ENCODE measurements around the gene SHCBP1L. TPM values are rescaled to one million over a fixed set of nuclear protein-coding genes. Genes with fewer than 3 reads are reported as not detected.

The SHCBP1L gene
- total RNA-seq, 4 donors from 2014 or later: 0.22 TPM; not detected in 3

GRCh38 chr1:182867861-182868260, 85.1 kb downstream of the SHCBP1L start:
- no peak for TF ChIP-seq CTCF (IDR thresholded peaks at IDR 0.05; ENCODE audit: low read depth)

DNA sequence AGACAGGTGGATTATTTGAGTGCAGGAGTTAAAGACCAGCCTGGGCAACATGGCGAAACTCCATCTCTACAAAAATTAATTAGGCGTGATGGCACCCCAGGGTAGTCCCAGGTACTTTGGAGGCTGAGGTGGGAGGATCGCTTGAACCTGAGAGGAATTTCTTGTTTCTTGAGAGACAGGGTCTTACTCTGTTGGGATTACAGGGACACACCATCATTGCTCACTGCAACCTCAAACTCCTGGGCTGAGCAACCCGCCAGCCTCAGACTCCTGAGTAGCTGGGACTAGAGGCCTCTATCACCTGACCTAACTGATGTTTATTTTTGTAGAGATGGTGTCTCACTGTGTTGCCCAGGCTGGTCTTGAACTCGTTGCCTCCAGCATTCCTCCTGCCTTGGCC, 89.0 kb downstream of the SHCBP1L start:
- no peak for TF ChIP-seq CTCF (IDR thresholded peaks at IDR 0.05; ENCODE audit: low read depth)

GRCh38 chr1:182862827-182863226, 90.1 kb downstream of the SHCBP1L start:
- TF ChIP-seq CTCF (IDR thresholded peaks at IDR 0.05; ENCODE audit: low read depth): no peak

DNA sequence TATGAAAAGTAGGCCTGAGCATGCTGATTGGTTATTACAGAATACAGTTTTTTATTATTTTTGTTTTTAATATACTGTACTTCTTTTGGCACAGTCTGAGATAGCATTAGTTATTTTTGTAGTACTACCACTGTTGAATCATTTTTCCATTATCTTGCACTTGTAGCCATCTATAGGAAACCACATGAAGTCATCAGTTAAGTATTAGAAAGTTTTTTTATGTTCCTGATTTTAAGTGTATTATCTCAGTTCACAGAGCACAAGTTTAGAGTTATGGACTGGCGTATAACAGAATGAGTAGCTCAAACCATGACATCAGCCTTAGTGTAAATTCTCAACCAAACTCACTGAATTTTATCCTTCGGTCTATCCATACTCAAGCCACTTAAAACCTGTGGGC, 91.0 kb downstream of the SHCBP1L start:
- TF ChIP-seq CTCF (IDR thresholded peaks at IDR 0.05; ENCODE audit: low read depth): no peak

DNA sequence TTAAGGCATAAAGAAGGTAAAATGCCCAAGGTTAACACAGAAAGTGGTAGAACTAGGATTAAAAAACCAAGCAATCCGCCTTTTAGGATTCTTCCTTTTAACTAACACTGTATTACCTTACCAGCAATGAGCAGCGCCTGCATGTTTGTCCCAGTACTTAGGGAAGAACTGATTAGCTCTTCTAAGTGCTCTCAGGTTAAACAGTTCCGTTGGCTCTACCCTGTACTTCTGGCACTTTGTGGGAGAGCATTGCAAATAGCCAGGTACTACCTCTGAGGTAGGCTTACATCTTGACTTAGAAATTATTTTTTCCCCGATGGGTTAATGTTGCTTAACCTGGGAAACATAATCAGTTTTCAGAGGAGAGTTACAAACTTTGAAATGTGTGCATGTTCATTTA, 92.3 kb downstream of the SHCBP1L start:
- TF ChIP-seq CTCF (IDR thresholded peaks at IDR 0.05; ENCODE audit: low read depth): no peak

DNA sequence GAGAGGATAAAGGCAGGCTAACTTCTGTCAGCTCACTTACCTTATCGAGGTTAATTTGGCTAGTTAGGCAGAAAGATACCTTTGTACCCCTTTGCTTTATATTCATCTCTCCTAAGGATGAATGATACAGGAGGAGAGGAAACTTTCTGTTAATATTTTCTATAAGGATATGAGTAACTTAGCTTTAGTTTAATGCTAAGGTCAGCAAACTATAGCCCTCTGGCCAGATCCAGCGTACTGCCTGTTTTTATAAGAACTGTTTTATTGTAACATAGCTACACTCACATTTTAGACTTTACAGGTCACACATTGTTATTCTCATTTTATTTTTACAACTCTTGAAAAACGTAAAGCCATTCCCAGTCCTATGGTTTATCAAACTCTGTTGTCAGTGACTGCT, 95.8 kb downstream of the SHCBP1L start:
- TF ChIP-seq CTCF (IDR thresholded peaks at IDR 0.05; ENCODE audit: low read depth): no peak

DNA sequence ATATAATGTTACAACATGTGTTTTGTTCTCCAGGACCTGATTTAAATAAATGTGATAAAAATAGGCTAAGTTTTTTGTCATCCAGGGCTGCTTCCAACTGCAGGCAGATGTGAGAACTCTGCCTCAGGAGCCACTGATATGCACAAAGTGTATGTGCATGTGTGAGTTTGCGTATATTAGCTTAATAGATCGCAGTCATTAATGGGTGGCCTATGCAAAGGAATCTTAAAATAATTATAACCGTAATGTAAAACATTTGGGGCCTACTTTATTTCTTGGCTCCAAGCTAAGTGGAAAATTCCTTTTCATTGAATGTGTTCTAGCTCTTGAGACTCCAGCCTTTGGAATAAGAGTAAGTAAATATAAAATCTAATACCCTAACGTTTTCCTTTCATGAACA, 97.1 kb downstream of the SHCBP1L start:
- TF ChIP-seq CTCF (IDR thresholded peaks at IDR 0.05; ENCODE audit: low read depth): no peak

All from subcutaneous adipose tissue (tissue), 4 donors.